ENCODE data around the gene PGLYRP2.
"Not testable (repeated sequence)": the region's sequence is repeated elsewhere in the genome, so short reads cannot be mapped to it uniquely, and the experiment has no call there.

Gene PGLYRP2

GRCh38 chr19:15501596-15501995 lies 22.3 kb upstream of the PGLYRP2 start:
- no peak for ATAC-seq
- H3K4me3 Mint-ChIP-seq: no peak overlapping the region
- H3K27me3 Mint-ChIP-seq: peaks cover 56% of the 10 kb centered on the region
- H3K9me3 Mint-ChIP-seq: peaks cover 6% of the 10 kb centered on the region
- no peak overlapping the region for H3K27ac Mint-ChIP-seq
- no peaks in the 10 kb centered on the region for H3K4me1 Mint-ChIP-seq
- no peaks in the 10 kb centered on the region for H3K36me3 Mint-ChIP-seq

- Mint-ChIP-seq H3K27ac (no peak overlapping the region), H3K36me3 (no peaks in the 10 kb centered on the region), H3K4me3 (no peak overlapping the region), H3K9me3 (peaks cover 3% of the 10 kb centered on the region), H3K4me1 (no peaks in the 10 kb centered on the region), H3K27me3 (peaks cover 33% of the 10 kb centered on the region)
- ATAC-seq: no peak
These were observed 19.6 kb upstream of the PGLYRP2 start for GRCh38 chr19:15498910-15499309.

GRCh38 chr19:15498156-15498858 lies 19.0 kb upstream of the PGLYRP2 start:
- no peak for ATAC-seq
- no peak overlapping the region for H3K4me3 Mint-ChIP-seq
- H3K4me1 Mint-ChIP-seq: no peaks in the 10 kb centered on the region
- no peaks in the 10 kb centered on the region for H3K36me3 Mint-ChIP-seq
- no peak overlapping the region for H3K27ac Mint-ChIP-seq
- peaks cover 3% of the 10 kb centered on the region for H3K9me3 Mint-ChIP-seq
- peaks cover 33% of the 10 kb centered on the region for H3K27me3 Mint-ChIP-seq

GRCh38 chr19:15495151-15495550 lies 15.8 kb upstream of the PGLYRP2 start:
- Mint-ChIP-seq H3K36me3 (no peaks in the 10 kb centered on the region), H3K4me3 (no peak overlapping the region), H3K27me3 (peaks cover 21% of the 10 kb centered on the region), H3K4me1 (no peaks in the 10 kb centered on the region), H3K9me3 (peaks cover 3% of the 10 kb centered on the region), H3K27ac (no peak overlapping the region)
- ATAC-seq: no peak

GRCh38 chr19:15488489-15489226 lies 9.4 kb upstream of the PGLYRP2 start:
- Mint-ChIP-seq H3K4me3 (no peak overlapping the region), H3K36me3 (no peaks in the 10 kb centered on the region), H3K27ac (no peak overlapping the region), H3K9me3 (no peaks in the 10 kb centered on the region), H3K4me1 (peaks cover 2% of the 10 kb centered on the region), H3K27me3 (no peaks in the 10 kb centered on the region)
- no peak for ATAC-seq

GRCh38 chr19:15487038-15487437 lies 7.7 kb upstream of the PGLYRP2 start:
- H3K4me1 Mint-ChIP-seq: peaks cover 8% of the 10 kb centered on the region
- no peak for ATAC-seq
- H3K4me3 Mint-ChIP-seq: no peak overlapping the region
- no peak overlapping the region for H3K27ac Mint-ChIP-seq
- H3K36me3 Mint-ChIP-seq: no peaks in the 10 kb centered on the region
- no peaks in the 10 kb centered on the region for H3K9me3 Mint-ChIP-seq
- H3K27me3 Mint-ChIP-seq: no peaks in the 10 kb centered on the region

GRCh38 chr19:15485768-15486167 lies 6.5 kb upstream of the PGLYRP2 start:
- H3K4me1 Mint-ChIP-seq, H3K36me3 Mint-ChIP-seq, H3K4me3 Mint-ChIP-seq: not testable (repeated sequence)

GRCh38 chr19:15480996-15481395 lies 1.7 kb upstream of the PGLYRP2 start:
- H3K4me3 Mint-ChIP-seq, H3K9me3 Mint-ChIP-seq, H3K27ac Mint-ChIP-seq, H3K36me3 Mint-ChIP-seq, H3K27me3 Mint-ChIP-seq, H3K4me1 Mint-ChIP-seq, ATAC-seq: not testable (repeated sequence)

More at GRCh38 chr19:15485768-15486167, 6.5 kb upstream of the PGLYRP2 start:
- H3K27ac Mint-ChIP-seq, H3K27me3 Mint-ChIP-seq, ATAC-seq, H3K9me3 Mint-ChIP-seq: not testable (repeated sequence)

GRCh38 chr19:15476325-15476724 lies 3.0 kb downstream of the PGLYRP2 start:
- Mint-ChIP-seq H3K27ac (no peak overlapping the region), H3K9me3 (no peaks in the 10 kb centered on the region), H3K4me3 (no peak overlapping the region), H3K4me1 (peaks cover 7% of the 10 kb centered on the region), H3K36me3 (no peaks in the 10 kb centered on the region), H3K27me3 (peaks cover 7% of the 10 kb centered on the region)
- ATAC-seq: no peak

GRCh38 chr19:15475611-15476010 lies 3.7 kb downstream of the PGLYRP2 start:
- ATAC-seq: peak; percentile 12
- Mint-ChIP-seq H3K4me1 (peaks cover 7% of the 10 kb centered on the region), H3K4me3 (no peak overlapping the region), H3K36me3 (no peaks in the 10 kb centered on the region), H3K9me3 (no peaks in the 10 kb centered on the region), H3K27ac (no peak overlapping the region), H3K27me3 (peaks cover 10% of the 10 kb centered on the region)

GRCh38 chr19:15475169-15475568 lies 4.1 kb downstream of the PGLYRP2 start:
- no peak for ATAC-seq
- H3K9me3 Mint-ChIP-seq: no peaks in the 10 kb centered on the region
- no peak overlapping the region for H3K4me3 Mint-ChIP-seq
- no peaks in the 10 kb centered on the region for H3K36me3 Mint-ChIP-seq
- H3K4me1 Mint-ChIP-seq: peaks cover 8% of the 10 kb centered on the region
- peaks cover 14% of the 10 kb centered on the region for H3K27me3 Mint-ChIP-seq
- H3K27ac Mint-ChIP-seq: no peak overlapping the region

- not testable (repeated sequence) for H3K36me3 Mint-ChIP-seq, H3K9me3 Mint-ChIP-seq, ATAC-seq, H3K4me3 Mint-ChIP-seq
- Mint-ChIP-seq H3K27ac (peak overlapping the region; percentile 10), H3K4me1 (peaks cover 22% of the 10 kb centered on the region), H3K27me3 (peaks cover 28% of the 10 kb centered on the region)
These were observed 5.5 kb downstream of the PGLYRP2 start for GRCh38 chr19:15473821-15474220.

- peaks cover 6% of the 10 kb centered on the region for H3K36me3 Mint-ChIP-seq
- H3K4me1 Mint-ChIP-seq: peaks cover 41% of the 10 kb centered on the region
- no peak overlapping the region for H3K4me3 Mint-ChIP-seq
- H3K27ac Mint-ChIP-seq: no peak overlapping the region
- H3K27me3 Mint-ChIP-seq: peaks cover 39% of the 10 kb centered on the region
- H3K9me3 Mint-ChIP-seq: no peaks in the 10 kb centered on the region
- ATAC-seq: no peak
These were observed 7.6 kb downstream of the PGLYRP2 start for GRCh38 chr19:15471639-15472101.

GRCh38 chr19:15469513-15470297 lies 9.6 kb downstream of the PGLYRP2 start:
- ATAC-seq: peak; percentile 65
- H3K9me3 Mint-ChIP-seq: no peaks in the 10 kb centered on the region
- peak overlapping the region; percentile 65 for H3K4me3 Mint-ChIP-seq
- H3K27ac Mint-ChIP-seq: peak overlapping the region; percentile 8
- peaks cover 50% of the 10 kb centered on the region for H3K4me1 Mint-ChIP-seq
- H3K36me3 Mint-ChIP-seq: peaks cover 6% of the 10 kb centered on the region
- peaks cover 39% of the 10 kb centered on the region for H3K27me3 Mint-ChIP-seq
